GM04504 (cell line): ENCODE results near the gene FKBP7.
"Not testable (repeated sequence)": the region's sequence is repeated elsewhere in the genome, so short reads cannot be mapped to it uniquely, and the experiment has no call there.

ENCODE experiments used
- DNase-seq: peaks from one replicate; pipeline ENCODE4 v3.0.0-alpha.2; 2012; ENCODE audit warnings: low read depth

FKBP7 gene

GRCh38 chr2:178449700-178450523, 28.5 kb downstream of the FKBP7 start:
- DNase-seq, result no peak

DNA sequence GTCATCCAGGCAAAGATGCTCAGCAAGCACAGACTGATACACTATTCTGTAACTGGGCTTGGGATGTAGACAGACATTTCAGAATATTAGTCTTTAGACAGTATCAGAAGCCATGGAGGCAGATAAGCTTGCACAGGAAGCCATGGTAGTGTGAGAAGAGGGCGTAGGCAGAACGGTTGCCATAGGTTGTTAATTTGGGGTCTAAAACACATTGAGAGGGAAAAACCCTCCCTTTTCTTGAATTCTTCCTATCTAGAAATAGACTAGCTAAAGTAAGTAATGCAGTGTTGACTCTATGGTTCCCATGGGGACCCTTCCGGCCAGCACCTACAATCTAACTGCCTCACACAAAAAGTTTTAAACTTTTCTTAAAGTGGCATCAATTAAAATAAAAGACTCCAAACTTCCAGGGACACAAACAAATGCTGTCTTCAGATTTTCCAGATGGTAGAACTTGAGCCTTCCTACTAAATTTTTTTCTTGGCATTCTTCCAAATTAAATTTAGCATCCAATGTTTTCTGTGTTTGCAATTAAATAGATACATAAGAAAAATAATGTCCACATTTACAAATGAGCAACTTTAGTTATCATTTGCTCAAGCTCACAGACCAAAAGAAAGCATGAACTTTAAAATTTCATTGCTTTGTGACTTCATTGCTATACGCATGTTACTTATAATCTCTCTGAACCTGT, 29.3 kb downstream of the FKBP7 start:
- no peak for DNase-seq

DNA sequence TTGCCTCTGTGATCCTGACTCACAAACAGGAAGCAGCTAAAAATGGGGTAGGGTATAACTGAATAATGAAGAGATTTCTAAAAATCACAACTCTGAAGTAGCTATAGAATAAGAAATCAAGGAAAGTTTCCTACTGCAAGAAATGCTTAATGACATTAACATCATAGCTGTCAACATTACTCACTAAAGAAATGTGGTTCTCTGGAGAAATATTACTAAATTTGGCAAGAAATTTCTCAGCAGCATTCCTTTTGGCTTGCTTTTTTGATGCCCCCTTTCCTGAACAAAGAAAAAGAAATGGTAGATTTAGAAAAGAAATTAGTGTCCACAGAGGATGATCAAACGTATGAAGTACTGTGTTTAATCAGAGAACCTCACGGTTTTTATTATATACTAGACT, 37.0 kb downstream of the FKBP7 start:
- no peak for DNase-seq

GRCh38 chr2:178436662-178437061, 41.7 kb downstream of the FKBP7 start:
- DNase-seq, result no peak

DNA sequence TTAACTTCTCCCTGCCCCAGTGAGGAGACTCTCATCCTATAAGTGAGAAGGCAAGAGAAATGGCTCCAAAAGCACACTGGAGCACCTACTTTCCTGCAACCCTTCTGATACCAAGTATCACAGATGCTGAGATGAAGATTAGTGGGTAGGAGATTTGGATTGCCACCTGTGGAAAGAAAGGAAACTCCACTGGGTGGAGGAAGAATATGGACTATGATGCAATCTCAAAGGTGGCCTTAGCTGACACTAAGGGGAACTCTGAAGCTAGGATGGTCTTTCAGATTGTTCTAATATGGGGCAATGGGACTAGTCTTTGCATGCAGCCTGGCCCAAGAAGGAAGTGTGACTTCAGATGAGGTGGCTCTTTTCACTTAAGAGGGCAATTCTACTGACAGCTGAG, 49.1 kb downstream of the FKBP7 start:
- no peak for DNase-seq

- DNase-seq, result no peak
Measured at GRCh38 chr2:178428396-178428806, 50.0 kb downstream of the FKBP7 start.

- no peak for DNase-seq
Measured at GRCh38 chr2:178427458-178427857, 50.9 kb downstream of the FKBP7 start.

DNA sequence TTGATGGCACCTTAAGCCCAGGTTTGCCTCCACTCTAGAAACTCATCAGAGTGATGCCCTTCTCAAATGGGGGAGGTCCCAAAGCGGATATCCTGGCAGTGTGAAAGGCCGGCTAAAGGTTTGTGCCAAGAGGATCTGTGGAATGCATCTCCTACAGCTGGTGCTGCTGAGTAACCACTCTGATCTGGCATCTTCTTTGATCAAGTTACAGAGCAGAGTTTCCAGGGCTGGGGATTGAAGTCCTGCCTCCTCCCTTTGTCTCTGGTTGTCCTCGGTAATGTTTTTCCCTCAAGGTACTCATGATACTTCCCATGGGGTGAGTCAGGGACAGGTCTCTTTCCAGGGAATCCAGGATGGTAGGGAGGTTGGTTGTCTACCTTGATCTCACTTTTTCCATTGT, 52.0 kb downstream of the FKBP7 start:
- no peak for DNase-seq

DNA sequence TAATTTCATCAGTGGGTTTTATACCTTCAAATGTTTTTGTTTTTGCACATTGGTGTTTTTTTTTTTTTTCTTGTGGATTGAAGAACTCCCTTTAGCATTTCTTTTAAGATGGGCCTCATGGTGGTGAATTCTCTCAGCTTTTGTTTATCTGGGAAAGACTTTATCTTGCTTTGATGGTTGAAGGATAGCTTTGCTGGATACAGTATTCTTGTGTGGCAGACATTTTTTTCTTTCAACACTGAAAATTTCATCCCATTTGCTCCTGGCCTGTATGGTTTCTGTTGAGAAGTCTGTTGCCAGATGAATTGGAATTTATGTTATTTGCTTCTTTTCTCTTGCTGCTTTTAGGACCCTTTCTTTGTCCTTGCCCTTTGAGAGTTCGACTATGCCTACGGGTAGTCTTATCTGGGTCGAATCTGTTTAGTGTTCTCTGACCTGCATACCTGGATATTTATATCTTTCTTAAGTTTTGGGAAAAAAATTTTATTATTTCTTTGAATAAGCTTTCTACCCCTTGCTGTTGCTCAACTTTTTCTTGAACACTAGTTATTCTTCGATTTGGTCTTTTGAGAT, 53.1 kb downstream of the FKBP7 start:
- no peak for DNase-seq

DNA sequence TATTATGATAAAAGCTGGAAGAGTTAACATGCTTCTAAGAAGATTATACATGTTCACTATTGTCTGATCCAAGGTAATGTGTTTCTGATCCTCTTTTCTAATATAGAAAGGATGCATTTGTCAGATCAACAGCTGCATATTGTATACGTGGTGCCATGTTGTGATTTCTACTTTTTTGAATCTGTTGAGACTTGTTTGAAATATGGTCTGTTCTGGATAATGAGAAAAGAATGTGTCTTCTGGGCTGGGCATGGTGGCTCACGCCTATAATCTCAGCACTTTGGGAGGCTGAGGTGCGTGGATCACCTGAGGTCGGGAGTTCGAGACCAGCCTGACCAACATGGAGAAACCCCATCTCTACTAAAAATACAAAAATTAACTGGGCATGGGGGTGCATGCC, 54.7 kb downstream of the FKBP7 start:
- DNase-seq, result not testable (repeated sequence)

DNA sequence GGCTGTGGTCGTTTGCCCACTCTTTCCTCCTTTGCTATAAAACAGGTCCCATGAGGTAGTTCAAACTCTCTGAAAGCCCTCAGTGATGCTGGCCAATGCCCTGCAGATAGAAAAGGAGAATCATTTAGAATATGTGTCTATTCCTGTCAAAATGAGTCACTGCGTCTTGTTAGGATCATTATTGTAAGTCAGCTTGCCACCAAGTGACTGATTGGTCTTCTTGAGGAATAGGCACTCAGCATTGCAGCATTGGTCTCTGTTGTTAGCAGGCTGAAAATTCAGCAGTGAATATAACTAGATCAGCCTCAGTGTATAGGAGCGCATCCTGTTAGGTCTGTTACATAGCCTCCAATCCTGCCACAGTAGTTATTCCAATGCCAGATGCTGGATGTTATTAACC, 56.3 kb downstream of the FKBP7 start:
- no peak for DNase-seq

DNA sequence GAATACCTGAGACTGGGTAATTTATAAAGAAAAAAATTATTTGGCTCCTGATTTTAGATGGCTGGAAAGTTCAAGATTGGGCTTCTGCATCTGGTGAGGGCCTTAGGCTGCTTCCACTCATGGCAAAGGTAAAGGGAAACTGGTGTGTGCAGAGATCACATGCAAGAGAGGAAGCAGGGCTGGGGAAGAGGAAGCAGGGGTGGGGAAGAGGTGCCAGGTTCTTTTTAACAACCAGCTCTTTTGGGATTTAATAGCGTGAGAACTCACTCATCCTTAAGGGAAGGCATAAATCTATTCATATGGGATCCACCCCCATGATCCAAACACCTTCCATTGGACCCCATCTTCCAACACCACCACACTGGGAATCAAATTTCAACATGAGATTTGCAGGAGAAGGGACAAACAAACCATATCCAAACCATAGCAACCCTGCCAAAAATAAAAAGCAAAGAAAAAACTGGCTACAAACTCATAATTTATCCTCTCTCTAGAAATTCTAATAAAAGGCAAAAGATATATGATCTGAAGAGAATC, 57.9 kb downstream of the FKBP7 start:
- DNase-seq, result no peak

DNA sequence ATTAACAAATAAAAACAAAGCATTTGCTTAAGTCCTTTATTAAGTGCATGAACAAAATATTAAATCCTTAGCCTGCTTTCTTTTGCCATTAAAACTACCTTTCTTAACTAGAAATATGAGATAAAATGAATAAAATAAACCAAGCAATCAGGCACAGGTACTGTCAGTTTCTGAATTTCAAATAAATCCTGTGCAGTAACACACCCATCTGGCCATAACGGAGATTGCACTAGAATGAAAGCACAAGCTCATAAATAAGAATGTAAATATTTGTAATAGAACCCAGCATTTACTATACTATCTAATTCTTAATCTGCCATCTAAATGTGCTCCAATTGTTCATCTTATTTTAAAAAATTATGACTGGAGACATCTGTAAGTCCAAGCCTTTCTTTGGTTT, 59.3 kb downstream of the FKBP7 start:
- DNase-seq, result no peak

DNA sequence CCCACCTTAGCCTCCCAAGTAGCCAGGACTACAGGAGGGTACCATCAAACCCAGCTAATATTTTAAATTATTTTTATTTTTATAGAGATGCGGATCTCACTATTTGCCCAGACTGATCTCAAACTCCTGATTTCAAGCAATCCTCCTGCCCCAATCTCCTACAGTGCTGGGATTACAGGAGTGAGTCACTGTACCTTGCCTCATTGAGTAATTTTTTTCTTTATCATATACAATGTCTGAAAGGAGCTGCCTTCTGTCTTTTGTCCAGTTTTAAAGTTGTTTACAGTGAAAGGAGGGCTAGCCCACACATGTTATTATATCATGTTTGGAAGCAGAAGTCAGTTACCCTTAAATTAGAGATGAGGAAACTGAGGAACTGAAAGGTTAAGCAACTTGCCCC, 60.0 kb downstream of the FKBP7 start:
- no peak for DNase-seq

- no peak for DNase-seq
Measured at GRCh38 chr2:178417916-178418315, 60.5 kb downstream of the FKBP7 start.

DNA sequence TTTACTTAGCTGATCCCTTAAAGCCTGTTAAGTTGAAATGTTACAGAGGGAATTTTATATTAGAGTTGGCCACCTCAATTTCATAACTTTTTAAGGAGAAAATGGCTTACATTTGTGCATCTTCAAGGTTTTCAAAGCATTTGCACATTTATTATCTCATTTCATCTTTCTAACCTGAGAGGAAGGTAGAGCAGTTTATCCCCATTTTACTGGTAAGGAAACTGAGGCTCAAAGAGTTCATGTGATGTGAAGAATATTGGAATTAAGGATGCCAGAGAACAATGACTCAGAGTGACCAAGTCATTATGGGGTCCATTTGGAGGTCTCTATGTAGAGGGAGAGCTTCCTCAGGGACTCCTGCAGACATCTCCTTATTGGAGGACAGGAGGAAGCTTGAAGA, 62.4 kb downstream of the FKBP7 start:
- no peak for DNase-seq

DNA sequence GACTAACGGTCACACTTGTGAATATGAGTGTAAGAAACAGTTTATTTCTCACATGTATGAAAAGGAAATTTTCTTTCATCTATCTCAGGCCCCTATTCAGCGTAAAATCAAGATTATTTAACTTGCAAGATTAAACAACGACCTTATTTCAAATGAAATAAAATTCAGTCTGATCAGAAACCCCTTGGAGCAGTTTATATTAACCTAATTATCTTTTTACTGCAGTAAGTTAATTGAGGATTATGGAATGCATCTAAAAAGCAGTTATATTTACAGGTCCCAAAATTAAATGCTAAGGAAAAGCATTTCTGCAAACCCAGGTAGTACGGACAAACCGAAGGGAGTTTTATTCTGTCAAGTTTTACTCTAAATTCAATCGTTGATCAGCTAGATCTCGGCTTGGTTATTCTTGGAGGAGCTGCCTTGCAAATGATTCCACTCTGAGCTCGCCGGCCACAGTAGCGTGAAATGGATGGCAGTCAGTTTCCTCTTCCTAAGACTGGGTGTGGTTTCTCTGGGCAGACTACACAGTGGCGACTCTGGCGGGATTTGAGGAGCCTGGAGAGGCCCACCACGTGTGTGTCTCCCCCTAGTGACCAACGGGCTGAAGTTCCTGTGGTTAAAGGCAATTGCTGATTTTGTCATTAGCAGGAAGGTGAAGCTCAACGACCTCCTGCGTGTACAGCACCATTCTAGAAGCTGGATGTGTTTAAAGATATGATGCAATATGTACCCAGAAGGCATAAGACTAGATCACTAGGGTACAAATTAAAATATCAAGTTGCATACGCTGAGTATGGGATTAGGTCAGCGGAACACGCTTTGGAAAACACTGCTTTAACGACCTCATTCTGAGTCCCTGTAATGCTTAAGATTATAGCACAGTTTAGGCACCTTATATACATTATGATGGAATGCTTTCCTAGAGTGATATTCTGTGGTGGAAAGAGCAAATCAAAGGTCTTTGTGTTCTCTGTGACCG, 63.8 kb downstream of the FKBP7 start:
- DNase-seq, result peak; percentile 93
